Activated T-cell treated with anti-CD3 and anti-CD28 coated beads for 24 hours (primary cell): Measurements from ENCODE around the gene GIPR.
"Not testable (repeated sequence)": the region's sequence is repeated elsewhere in the genome, so short reads cannot be mapped to it uniquely, and the experiment has no call there.

Experiments
- DNase-seq: peaks from one replicate; pipeline ENCODE4 v3.0.0-alpha.2; 2020; ENCODE audit warnings: low read depth

The GIPR gene

GRCh38 chr19:45691516-45692186, 23.6 kb downstream of the GIPR start, which contains the start of gene SNRPD2:
Gene SNRPD2, minus strand, starts transcription at chr19:45691953. Its CDS starts 65 bp downstream, at chr19:45691888.
- DNase-seq, result peak; percentile 93

- peak; percentile 96 for DNase-seq
These were observed 24.4 kb downstream of the GIPR start, which contains the start of gene QPCTL for GRCh38 chr19:45692187-45693105. Gene QPCTL, plus strand, starts transcription at chr19:45692666. Its CDS starts 38 bp downstream, at chr19:45692704.

GRCh38 chr19:45693106-45693788, 25.2 kb downstream of the GIPR start:
- DNase-seq, result peak; percentile 70

GRCh38 chr19:45701676-45702075, 33.7 kb downstream of the GIPR start:
- no peak for DNase-seq

- no peak for DNase-seq
These were observed 37.1 kb downstream of the GIPR start for GRCh38 chr19:45705115-45705514.

GRCh38 chr19:45705710-45706415, 37.8 kb downstream of the GIPR start:
- no peak for DNase-seq

- DNase-seq, result no peak
These were observed 42.5 kb downstream of the GIPR start for GRCh38 chr19:45710356-45711130.

GRCh38 chr19:45711851-45712698, 44.1 kb downstream of the GIPR start:
- DNase-seq, result no peak

GRCh38 chr19:45712699-45713067, 44.7 kb downstream of the GIPR start:
- no peak for DNase-seq

GRCh38 chr19:45713141-45713540, 45.1 kb downstream of the GIPR start:
- no peak for DNase-seq

- no peak for DNase-seq
These were observed 47.1 kb downstream of the GIPR start for GRCh38 chr19:45715139-45715538.

- DNase-seq, result no peak
These were observed 48.5 kb downstream of the GIPR start for GRCh38 chr19:45716359-45717130.

GRCh38 chr19:45717131-45717982, 49.3 kb downstream of the GIPR start:
- peak; percentile 95 for DNase-seq

GRCh38 chr19:45717983-45718650, 50.1 kb downstream of the GIPR start:
- DNase-seq, result no peak

GRCh38 chr19:45720065-45720464, 52.0 kb downstream of the GIPR start:
- DNase-seq, result not testable (repeated sequence)

- not testable (repeated sequence) for DNase-seq
These were observed 60.7 kb downstream of the GIPR start for GRCh38 chr19:45728683-45729082.

- no peak for DNase-seq
These were observed 61.8 kb downstream of the GIPR start for GRCh38 chr19:45729800-45730290.
